ENCODE measurements around the gene AHSG. TPM values are rescaled to one million over a fixed set of nuclear protein-coding genes. Genes with fewer than 3 reads are reported as not detected.
"Not testable (repeated sequence)": the region's sequence is repeated elsewhere in the genome, so short reads cannot be mapped to it uniquely, and the experiment has no call there.

The AHSG gene
- total RNA-seq, 2 donors from 2014 or later: not detected

DNA sequence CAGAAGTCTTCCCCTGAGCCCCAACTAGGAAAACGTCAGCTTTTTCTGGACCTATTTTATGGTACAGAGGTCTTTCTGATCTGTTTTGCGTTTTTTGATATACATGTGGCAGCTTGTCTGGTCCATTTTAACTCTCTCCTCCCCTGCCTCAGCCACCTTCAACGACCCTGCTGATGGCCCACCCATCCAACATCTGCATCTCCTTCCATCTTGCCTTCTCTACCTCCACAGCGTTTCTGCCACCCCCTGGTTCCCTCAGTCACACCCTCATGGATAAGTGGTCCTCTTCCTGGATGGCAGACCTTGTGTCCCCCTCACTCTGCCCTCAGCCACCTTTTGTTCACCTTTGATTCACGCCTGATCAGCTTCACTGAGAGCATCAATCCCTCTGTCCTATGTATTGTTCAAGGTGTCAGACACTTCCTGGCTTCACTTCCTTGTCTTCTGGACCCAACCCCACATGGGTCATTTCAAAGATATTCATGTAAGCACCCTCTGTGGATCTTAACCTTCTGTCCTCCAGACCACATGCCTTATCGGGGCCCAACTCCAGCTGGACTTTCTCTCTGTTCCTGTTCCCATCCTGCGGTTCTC, 13.5 kb downstream of the AHSG start:
- WGBS: 71% methylated on average over 7 of the region's 7 CpGs
- Histone ChIP-seq H3K27me3 (replicated peaks; ENCODE audit: insufficient read depth) (no peaks in the 10 kb centered on the region), H3K4me3 (no peak overlapping the region), H3K36me3 (no peaks in the 10 kb centered on the region), H3K27ac (no peak overlapping the region), H3K4me1 (replicated peaks) (no peaks in the 10 kb centered on the region), H3K9me3 (no peaks in the 10 kb centered on the region)
- intact Hi-C loops (cut with DNase I): no loop called here
- TF ChIP-seq, protein P1, sequence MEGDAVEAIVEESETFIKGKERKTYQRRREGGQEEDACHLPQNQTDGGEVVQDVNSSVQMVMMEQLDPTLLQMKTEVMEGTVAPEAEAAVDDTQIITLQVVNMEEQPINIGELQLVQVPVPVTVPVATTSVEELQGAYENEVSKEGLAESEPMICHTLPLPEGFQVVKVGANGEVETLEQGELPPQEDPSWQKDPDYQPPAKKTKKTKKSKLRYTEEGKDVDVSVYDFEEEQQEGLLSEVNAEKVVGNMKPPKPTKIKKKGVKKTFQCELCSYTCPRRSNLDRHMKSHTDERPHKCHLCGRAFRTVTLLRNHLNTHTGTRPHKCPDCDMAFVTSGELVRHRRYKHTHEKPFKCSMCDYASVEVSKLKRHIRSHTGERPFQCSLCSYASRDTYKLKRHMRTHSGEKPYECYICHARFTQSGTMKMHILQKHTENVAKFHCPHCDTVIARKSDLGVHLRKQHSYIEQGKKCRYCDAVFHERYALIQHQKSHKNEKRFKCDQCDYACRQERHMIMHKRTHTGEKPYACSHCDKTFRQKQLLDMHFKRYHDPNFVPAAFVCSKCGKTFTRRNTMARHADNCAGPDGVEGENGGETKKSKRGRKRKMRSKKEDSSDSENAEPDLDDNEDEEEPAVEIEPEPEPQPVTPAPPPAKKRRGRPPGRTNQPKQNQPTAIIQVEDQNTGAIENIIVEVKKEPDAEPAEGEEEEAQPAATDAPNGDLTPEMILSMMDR (IDR thresholded peaks at IDR 0.05): no peak
- TF ChIP-seq POLR2AphosphoS5 (IDR thresholded peaks at IDR 0.05): no peak
- no peak for TF ChIP-seq POLR2A (IDR thresholded peaks at IDR 0.05)
- no peak for DNase-seq (ENCODE audit: low spot score)

DNA sequence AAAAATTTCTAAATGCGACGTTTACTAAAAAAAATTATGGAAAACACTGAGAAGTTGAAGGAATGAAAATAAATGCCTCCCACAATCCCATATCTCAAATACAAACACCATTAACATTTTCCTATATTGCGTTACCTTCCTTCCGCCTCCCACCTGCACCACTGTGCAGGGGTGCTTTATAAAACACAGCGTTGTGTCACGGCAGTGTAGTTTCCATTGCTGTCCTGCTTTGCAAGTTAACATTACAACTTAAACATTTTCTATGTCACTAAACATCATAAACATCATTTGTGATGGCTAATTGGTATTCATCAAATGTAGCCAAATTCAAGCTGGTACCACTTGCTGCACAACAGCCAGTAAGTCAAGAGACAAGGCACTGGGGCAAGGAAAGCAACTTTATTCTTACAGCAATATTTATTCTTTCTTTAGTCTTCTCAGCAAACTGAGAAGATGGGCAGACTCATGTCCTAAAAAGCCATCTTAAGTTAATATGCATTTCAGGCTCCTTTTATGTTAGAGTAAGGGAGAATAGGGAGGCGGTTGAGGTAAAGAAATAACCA, 15.1 kb downstream of the AHSG start:
- Histone ChIP-seq H3K27ac (no peak overlapping the region), H3K4me1 (replicated peaks) (no peaks in the 10 kb centered on the region), H3K36me3 (no peaks in the 10 kb centered on the region), H3K9me3 (no peaks in the 10 kb centered on the region), H3K27me3 (replicated peaks; ENCODE audit: insufficient read depth) (no peaks in the 10 kb centered on the region), H3K4me3 (no peak overlapping the region)
- intact Hi-C loops (cut with DNase I): no loop called here
- TF ChIP-seq, protein P1 (IDR thresholded peaks at IDR 0.05): no peak
- TF ChIP-seq POLR2AphosphoS5 (IDR thresholded peaks at IDR 0.05) (no peak), POLR2A (IDR thresholded peaks at IDR 0.05) (no peak)
- DNase-seq (ENCODE audit: low spot score): no peak
- WGBS: 90% methylated on average over 7 of the region's 7 CpGs

DNA sequence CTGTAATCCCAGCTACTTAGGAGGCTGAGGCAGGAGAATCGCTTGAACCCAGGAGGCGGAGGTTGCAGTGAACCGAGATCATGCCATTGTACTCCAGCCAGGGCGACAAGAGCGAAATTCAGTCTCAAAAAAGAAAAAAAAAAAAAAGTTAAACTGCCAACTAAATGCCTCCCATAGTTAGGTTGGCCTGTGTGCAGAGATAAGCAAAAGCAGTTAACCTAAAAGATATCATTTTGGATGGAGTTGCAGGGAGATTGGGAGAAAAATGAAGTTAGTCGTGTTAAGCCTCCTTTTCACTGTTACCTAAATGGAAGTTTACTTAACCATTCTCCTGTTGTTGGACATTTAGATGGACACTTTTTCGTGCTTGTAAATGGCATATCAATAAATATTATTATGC, 15.9 kb downstream of the AHSG start:
- H3K9me3 ChIP-seq: no peaks in the 10 kb centered on the region
- DNase-seq (ENCODE audit: low spot score): no peak
- intact Hi-C loops (cut with DNase I): no loop called here
- no peaks in the 10 kb centered on the region for H3K27me3 ChIP-seq (replicated peaks; ENCODE audit: insufficient read depth)
- H3K4me1 ChIP-seq (replicated peaks): no peaks in the 10 kb centered on the region
- no peaks in the 10 kb centered on the region for H3K36me3 ChIP-seq
- H3K27ac ChIP-seq: no peak overlapping the region
- H3K4me3 ChIP-seq: no peak overlapping the region
- TF ChIP-seq POLR2AphosphoS5 (IDR thresholded peaks at IDR 0.05) (no peak), POLR2A (IDR thresholded peaks at IDR 0.05) (no peak)
- TF ChIP-seq, protein P1 (IDR thresholded peaks at IDR 0.05): no peak
- WGBS: 88% methylated on average over 7 of the region's 7 CpGs

DNA sequence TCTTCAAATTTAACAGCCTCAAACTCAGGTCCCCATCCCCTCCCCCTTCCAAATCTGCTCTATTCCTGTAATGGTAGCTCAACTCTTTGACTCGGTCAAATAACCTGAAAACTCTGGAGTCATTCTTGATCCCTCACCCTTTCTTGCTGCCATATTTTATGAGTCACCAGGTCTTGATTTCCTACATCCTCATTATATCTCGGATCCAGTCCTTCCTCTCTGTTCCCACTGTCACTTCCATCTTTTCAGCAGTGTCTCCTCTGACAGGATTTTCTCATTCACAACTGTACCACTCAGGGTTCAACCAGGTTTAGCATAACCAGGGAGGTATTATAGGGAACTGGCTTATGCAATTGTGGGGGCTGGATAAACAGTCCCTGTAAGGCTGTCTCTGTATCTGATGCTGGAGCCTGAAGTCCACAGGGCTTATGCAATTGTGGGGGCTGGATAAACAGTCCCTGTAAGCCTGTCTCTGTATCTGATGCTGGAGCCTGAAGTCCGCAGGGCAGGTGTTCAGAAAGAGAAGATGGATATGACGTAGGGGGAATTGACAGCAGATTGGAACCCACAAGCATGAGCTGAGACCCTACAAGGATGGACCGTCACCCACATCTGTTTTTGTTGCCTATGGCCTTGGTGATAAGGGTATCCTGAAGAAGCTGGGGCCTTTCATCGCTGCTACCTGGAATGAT, 18.2 kb downstream of the AHSG start:
- TF ChIP-seq POLR2AphosphoS5 (IDR thresholded peaks at IDR 0.05) (no peak), POLR2A (IDR thresholded peaks at IDR 0.05) (no peak)
- TF ChIP-seq, protein P1 (IDR thresholded peaks at IDR 0.05): no peak
- no peak for DNase-seq (ENCODE audit: low spot score)
- no peaks in the 10 kb centered on the region for H3K9me3 ChIP-seq
- no peak overlapping the region for H3K27ac ChIP-seq
- no peaks in the 10 kb centered on the region for H3K36me3 ChIP-seq
- H3K4me3 ChIP-seq: no peak overlapping the region
- intact Hi-C loops (cut with DNase I): no loop called here
- no peaks in the 10 kb centered on the region for H3K4me1 ChIP-seq (replicated peaks)
- no peaks in the 10 kb centered on the region for H3K27me3 ChIP-seq (replicated peaks; ENCODE audit: insufficient read depth)
- 86% methylated on average over 6 of the region's 6 CpGs for WGBS

DNA sequence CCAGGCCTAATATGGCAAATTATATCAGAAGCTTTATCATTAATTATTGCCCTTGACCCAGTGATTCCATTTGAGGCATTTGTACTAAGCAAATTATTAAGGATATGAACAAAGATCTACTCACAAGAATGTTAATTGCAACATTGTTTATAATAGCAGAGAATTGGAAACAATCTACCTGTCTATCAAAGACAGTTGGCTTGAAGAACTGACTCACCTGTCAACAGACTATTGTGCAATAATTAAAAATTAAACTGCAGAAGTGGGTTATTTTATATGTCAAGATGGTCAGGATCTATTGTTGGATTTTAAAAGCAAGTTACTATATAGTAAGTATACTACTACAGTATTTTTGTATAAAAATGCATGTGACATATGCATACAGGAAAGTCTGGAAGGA, 20.6 kb downstream of the AHSG start:
- Histone ChIP-seq H3K27me3 (replicated peaks; ENCODE audit: insufficient read depth) (no peaks in the 10 kb centered on the region), H3K4me3 (no peak overlapping the region), H3K4me1 (replicated peaks) (no peaks in the 10 kb centered on the region), H3K9me3 (no peaks in the 10 kb centered on the region), H3K27ac (no peak overlapping the region), H3K36me3 (no peaks in the 10 kb centered on the region)
- intact Hi-C loops (cut with DNase I): no loop called here
- TF ChIP-seq POLR2AphosphoS5 (IDR thresholded peaks at IDR 0.05) (no peak), POLR2A (IDR thresholded peaks at IDR 0.05) (no peak)
- TF ChIP-seq, protein P1 (IDR thresholded peaks at IDR 0.05): no peak
- DNase-seq (ENCODE audit: low spot score): no peak

DNA sequence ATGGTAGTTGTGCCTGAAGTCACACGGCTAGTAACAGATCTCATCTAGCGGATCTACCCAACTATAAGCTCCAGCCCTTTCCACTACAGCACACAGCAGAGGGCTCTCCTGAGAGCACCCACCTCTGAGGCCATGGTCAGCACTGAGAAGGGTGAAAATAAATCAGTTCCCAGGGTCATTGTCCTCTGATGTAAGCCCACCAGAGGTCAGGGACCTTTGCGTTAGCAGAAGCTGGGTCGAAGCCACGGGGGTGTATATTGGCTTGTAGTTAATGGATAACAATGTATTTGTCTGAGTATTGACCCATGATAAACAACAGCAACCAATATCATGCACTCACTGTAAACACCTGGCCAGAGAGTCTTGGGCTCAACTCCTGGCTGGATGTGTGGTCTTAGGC, 21.3 kb downstream of the AHSG start:
- H3K27ac ChIP-seq; H3K4me1 ChIP-seq (replicated peaks); H3K9me3 ChIP-seq; H3K36me3 ChIP-seq; H3K27me3 ChIP-seq (replicated peaks; ENCODE audit: insufficient read depth); H3K4me3 ChIP-seq; DNase-seq (ENCODE audit: low spot score); intact Hi-C loops (cut with DNase I): not testable (repeated sequence)
- 76% methylated on average over 5 of the region's 5 CpGs for WGBS

All from prostate gland (tissue), 2 donors.